Measurements from ENCODE around the gene DLG5. TPM values are rescaled to one million over a fixed set of nuclear protein-coding genes. Genes with fewer than 3 reads are reported as not detected.
A peak's percentile ranks its signal among the peaks of the same experiment; 100 is the strongest.

The DLG5 gene
- total RNA-seq, 1 experiment from 2014 or later = 69.7 TPM

DNA sequence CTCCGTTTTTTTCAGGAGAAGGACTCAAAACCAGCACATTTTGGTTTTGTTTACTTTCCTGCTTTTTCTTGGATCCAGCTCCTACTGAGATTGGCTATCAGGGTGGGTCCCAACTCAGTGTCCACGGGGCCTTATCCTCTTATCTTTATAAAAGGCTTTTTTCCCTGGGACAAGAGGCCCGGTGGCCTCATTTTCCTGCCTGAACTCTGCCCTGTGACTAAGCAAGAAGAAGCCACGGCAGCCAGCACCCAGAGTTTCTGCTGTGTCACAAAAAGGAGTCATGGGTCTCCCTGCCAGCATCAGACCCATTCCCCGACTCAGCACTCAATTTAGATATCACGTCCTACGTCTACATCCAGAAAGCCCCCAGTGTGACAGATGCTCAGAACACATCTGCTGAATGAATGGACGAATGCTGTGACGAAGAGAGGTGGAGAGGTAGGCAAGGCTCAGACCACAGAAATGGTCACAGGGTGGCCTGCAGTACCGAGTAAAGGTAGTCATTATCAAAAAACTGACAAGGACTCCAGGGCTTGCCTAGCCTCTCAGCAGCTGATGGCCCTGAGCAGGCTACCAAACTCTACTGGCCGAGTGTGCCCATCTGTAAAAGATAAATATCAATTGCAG is 16.7 kb downstream of the DLG5 start:
- intact Hi-C loops (cut with micrococcal nuclease; ENCODE audit: unreplicated experiment) = loop anchor here (1.0 to 5.0 kb wide), 4 partner anchors 21 to 119 kb away; partner anchors contain the start of gene POLR3A
- Mint-ChIP-seq H3K4me3 (ENCODE audit: unreplicated experiment) (peak overlapping the region; percentile 80), H3K27ac (ENCODE audit: unreplicated experiment) (peak overlapping the region; percentile 99), H3K9me3 (ENCODE audit: unreplicated experiment) (no peaks in the 10 kb centered on the region), H3K4me1 (ENCODE audit: low read depth, unreplicated experiment) (peaks cover 45% of the 10 kb centered on the region), H3K36me3 (ENCODE audit: insufficient read depth, unreplicated experiment) (peaks cover 24% of the 10 kb centered on the region), H3K27me3 (ENCODE audit: insufficient read depth, unreplicated experiment) (no peaks in the 10 kb centered on the region)
- H3K4me1 ChIP-seq = peaks cover 50% of the 10 kb centered on the region
- CTCF ChIA-PET = interaction anchor here (0.6 to 1.9 kb wide), 4 partner anchors 10 to 28 kb away, joined by 3 to 5 read pairs (median 4); partner anchors contain the start of gene DLG5
- H3K27me3 ChIP-seq (replicated peaks; ENCODE audit: control insufficient read depth, insufficient read depth, low read length) = no peaks in the 10 kb centered on the region
- BruUV-seq (replicated peaks) = TSS peak; percentile 93
- TF ChIP-seq, protein P1, sequence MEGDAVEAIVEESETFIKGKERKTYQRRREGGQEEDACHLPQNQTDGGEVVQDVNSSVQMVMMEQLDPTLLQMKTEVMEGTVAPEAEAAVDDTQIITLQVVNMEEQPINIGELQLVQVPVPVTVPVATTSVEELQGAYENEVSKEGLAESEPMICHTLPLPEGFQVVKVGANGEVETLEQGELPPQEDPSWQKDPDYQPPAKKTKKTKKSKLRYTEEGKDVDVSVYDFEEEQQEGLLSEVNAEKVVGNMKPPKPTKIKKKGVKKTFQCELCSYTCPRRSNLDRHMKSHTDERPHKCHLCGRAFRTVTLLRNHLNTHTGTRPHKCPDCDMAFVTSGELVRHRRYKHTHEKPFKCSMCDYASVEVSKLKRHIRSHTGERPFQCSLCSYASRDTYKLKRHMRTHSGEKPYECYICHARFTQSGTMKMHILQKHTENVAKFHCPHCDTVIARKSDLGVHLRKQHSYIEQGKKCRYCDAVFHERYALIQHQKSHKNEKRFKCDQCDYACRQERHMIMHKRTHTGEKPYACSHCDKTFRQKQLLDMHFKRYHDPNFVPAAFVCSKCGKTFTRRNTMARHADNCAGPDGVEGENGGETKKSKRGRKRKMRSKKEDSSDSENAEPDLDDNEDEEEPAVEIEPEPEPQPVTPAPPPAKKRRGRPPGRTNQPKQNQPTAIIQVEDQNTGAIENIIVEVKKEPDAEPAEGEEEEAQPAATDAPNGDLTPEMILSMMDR (IDR thresholded peaks at IDR 0.05; ENCODE audit: insufficient read depth in 1 of 2, low read depth in 1 of 2, low read length in 1 of 2, severe bottlenecking in 1 of 2, unreplicated experiment in 1 of 2) = no peak
- no peaks in the 10 kb centered on the region for H3K9me3 ChIP-seq
- no peak overlapping the region for H3K4me3 ChIP-seq (ENCODE audit: low read depth, low read length)
- DNase-seq = peak; percentile 80 to 91
- POLR2A ChIA-PET = interaction anchor here (0.6 kb wide), 2 partner anchors 21 to 1425 kb away, joined by 3 read pairs; no protein-coding TSS in a partner anchor
- no peaks in the 10 kb centered on the region for H3K36me3 ChIP-seq (ENCODE audit: control insufficient read depth, insufficient read depth, low read length)

GRCh38 chr10:77909021-77909748 is 17.4 kb downstream of the DLG5 start:
- H3K27me3 ChIP-seq (replicated peaks; ENCODE audit: control insufficient read depth, insufficient read depth, low read length) = no peaks in the 10 kb centered on the region
- Mint-ChIP-seq H3K27ac (ENCODE audit: unreplicated experiment) (peak overlapping the region; percentile 99), H3K27me3 (ENCODE audit: insufficient read depth, unreplicated experiment) (no peaks in the 10 kb centered on the region), H3K4me1 (ENCODE audit: low read depth, unreplicated experiment) (peaks cover 44% of the 10 kb centered on the region), H3K36me3 (ENCODE audit: insufficient read depth, unreplicated experiment) (peaks cover 28% of the 10 kb centered on the region), H3K4me3 (ENCODE audit: unreplicated experiment) (peak overlapping the region; percentile 80), H3K9me3 (ENCODE audit: unreplicated experiment) (no peaks in the 10 kb centered on the region)
- no peak overlapping the region for H3K4me3 ChIP-seq (ENCODE audit: low read depth, low read length)
- peaks cover 52% of the 10 kb centered on the region for H3K4me1 ChIP-seq
- CTCF ChIA-PET = interaction anchor here (0.6 to 1.9 kb wide), 6 partner anchors 11 to 32 kb away, joined by 3 to 5 read pairs (median 4); partner anchors contain the start of gene DLG5
- no peak for DNase-seq
- TF ChIP-seq, protein P1 (IDR thresholded peaks at IDR 0.05; ENCODE audit: insufficient read depth in 1 of 2, low read depth in 1 of 2, low read length in 1 of 2, severe bottlenecking in 1 of 2, unreplicated experiment in 1 of 2) = no peak
- POLR2A ChIA-PET = interaction anchor here (0.6 kb wide), 2 partner anchors 20 to 1425 kb away, joined by 3 read pairs; no protein-coding TSS in a partner anchor
- no peaks in the 10 kb centered on the region for H3K9me3 ChIP-seq
- H3K36me3 ChIP-seq (ENCODE audit: control insufficient read depth, insufficient read depth, low read length) = no peaks in the 10 kb centered on the region
- intact Hi-C loops (cut with micrococcal nuclease; ENCODE audit: unreplicated experiment) = loop anchor here (1.0 to 5.0 kb wide), 4 partner anchors 20 to 120 kb away; partner anchors contain the start of gene POLR3A
- no TSS peak for BruUV-seq (replicated peaks)

All from Caco-2 (cell line).